H1 (cell line): ENCODE data around the gene HLF. TPM values are rescaled to one million over a fixed set of nuclear protein-coding genes. Genes with fewer than 3 reads are reported as not detected.

Experiments
- EGR1 ChIP-seq: IDR thresholded peaks from 2 replicates; pipeline ENCODE4 v1.6.1; 2011; ENCODE audit warnings: low read depth, low read length, borderline replicate concordance
- HDAC6 ChIP-seq: IDR thresholded peaks from one replicate; pipeline ENCODE4 v1.7.1; 2012; ENCODE audit warnings: low read depth, mild to moderate bottlenecking, inconsistent platforms, low read length, moderate library complexity
- KDM5A ChIP-seq: fragments of 200-600 bp; IDR thresholded peaks from 2 replicates; pipeline ENCODE4 v1.7.1; 2012; ENCODE audit warnings: mild to moderate bottlenecking, low read length, inconsistent platforms, mixed read lengths
- RNF2 ChIP-seq: fragments of 200-900, 300-1000 bp; sonication (generic); IDR thresholded peaks from 2 replicates; pipeline ENCODE4 v1.7.1; 2016; ENCODE audit warnings: borderline replicate concordance, low read depth, mild to moderate bottlenecking, antibody characterized with exemption, low read length; ENCODE audit not compliant: poor library complexity, severe bottlenecking; ENCODE audit errors: missing control alignments
- polyA plus RNA-seq, 7 experiments: library from polyadenylated mRNA; depleted of rRNA in 3 of 7; stranded (reverse) in 5 of 7; unstranded in 2 of 7; fragments of >200 nt in 5 of 7; fragments of 200-250 nt in 2 of 7; gene quantifications; 1 replicate in 5 of 7; 2 replicates in 1 of 7; 4 replicates in 1 of 7; pipeline versions ENCODE4 v1.2.1 to v1.2.3, GENCODE V29; 2011 to 2013; ENCODE audit warnings: missing spikeins in 2 of 7, mixed read lengths in 2 of 7
- total RNA-seq: library from RNA; stranded (reverse); fragmentation: NEBNext Ultra II Directional; extraction: Animal tissue kit (Norgen Biotek cat#: 25700); gene quantifications from 2 replicates; pipeline ENCODE4 v1.2.1, GENCODE V29; 2021

The HLF gene
- total and polyA plus RNA-seq, 2 of the 8 experiments (the other 6 are each of a cell fraction or from before 2014, with no cell fraction given), result 0.39 to 0.60 TPM

- TF ChIP-seq KDM5A (no peak), EGR1 (no peak), RNF2 (no peak), HDAC6 (no peak)
- TF ChIP-seq, all 59 proteins: peak for 0
These were observed 30.9 kb upstream of the HLF start (continued) for GRCh38 chr17:55233840-55234239.
